ENCODE data around the gene APEH.

Gene APEH

GRCh38 chr3:49716691-49717210 is 42.6 kb downstream of the APEH start:
- no peak overlapping the region for H3K4me3 ChIP-seq (ENCODE audit: low read length)
- TF ChIP-seq, protein P1, sequence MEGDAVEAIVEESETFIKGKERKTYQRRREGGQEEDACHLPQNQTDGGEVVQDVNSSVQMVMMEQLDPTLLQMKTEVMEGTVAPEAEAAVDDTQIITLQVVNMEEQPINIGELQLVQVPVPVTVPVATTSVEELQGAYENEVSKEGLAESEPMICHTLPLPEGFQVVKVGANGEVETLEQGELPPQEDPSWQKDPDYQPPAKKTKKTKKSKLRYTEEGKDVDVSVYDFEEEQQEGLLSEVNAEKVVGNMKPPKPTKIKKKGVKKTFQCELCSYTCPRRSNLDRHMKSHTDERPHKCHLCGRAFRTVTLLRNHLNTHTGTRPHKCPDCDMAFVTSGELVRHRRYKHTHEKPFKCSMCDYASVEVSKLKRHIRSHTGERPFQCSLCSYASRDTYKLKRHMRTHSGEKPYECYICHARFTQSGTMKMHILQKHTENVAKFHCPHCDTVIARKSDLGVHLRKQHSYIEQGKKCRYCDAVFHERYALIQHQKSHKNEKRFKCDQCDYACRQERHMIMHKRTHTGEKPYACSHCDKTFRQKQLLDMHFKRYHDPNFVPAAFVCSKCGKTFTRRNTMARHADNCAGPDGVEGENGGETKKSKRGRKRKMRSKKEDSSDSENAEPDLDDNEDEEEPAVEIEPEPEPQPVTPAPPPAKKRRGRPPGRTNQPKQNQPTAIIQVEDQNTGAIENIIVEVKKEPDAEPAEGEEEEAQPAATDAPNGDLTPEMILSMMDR (IDR thresholded peaks at IDR 0.05; ENCODE audit: insufficient read depth, low read depth, low read length, missing control alignments): no peak
- no peak for DNase-seq (ENCODE audit: low read depth)

GRCh38 chr3:49717211-49717958 is 43.2 kb downstream of the APEH start:
- no peak for DNase-seq (ENCODE audit: low read depth)
- TF ChIP-seq, protein P1 (IDR thresholded peaks at IDR 0.05; ENCODE audit: insufficient read depth, low read depth, low read length, missing control alignments): no peak
- H3K4me3 ChIP-seq (ENCODE audit: low read length): no peak overlapping the region

DNA sequence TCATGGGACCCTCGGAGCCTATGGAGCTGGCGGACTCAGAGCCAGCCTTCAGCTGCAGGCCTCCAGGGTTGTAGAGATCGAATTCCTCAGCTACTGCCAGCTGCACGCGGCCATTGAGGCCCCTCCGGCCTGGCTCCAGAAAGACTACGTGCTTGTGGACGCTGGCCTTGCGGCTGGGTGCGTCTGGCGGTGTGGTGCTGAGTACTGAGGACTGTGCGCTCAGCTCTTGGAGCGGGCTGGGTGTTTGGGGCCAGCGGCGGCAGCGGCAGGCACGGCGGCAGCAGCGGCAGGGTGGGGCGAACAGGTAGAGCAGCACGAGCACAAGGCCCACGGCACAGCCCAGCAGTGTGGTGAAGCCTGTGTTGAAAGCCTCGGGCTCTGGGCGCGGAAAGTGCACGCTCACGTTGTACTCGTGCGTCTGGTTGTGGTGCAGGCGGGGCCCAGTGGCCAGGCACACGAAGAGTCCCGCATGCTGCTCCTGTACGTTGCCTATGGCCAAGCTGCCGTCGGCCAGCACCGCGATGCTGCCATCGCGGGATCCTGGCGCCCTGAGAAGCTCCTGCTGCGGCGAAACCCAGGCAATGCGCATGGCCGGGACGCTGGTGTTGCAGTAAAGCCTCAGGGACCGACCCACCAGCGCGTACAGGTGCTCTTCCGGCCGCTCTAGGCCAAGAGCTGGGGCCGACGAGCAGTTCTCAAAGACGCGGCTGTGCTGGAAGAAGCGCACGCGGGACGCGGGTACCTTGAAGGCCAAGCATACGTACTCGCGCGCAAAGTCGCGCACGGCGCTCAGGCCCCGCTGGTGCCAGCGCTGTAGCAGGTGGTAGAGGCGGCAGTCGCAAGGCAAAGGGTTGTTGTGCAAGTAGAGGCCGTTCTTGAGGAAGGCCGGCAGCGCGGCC is 44.1 kb downstream of the APEH start:
- H3K4me3 ChIP-seq (ENCODE audit: low read length): peak overlapping the region; percentile 46
- DNase-seq (ENCODE audit: low read depth): peak; percentile 47
- TF ChIP-seq, protein P1 (IDR thresholded peaks at IDR 0.05; ENCODE audit: insufficient read depth, low read depth, low read length, missing control alignments): no peak

DNA sequence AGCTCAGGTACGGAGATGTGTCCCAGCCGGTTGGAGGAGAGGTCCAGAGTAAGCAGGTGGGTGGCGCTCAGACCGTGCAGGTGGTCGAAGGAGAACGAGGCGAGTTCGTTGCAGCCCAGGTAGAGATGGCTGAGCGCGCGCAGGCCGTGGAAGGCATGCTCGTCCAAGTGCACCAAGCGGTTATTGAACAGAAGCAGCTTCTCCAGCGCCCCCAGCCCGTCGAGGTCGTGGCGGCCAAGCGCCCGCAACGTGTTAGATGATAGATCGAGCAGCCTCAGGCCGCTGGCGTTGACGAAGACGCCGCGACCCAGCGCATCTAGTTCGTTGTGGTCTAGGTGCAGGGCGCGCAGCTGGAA is 44.7 kb downstream of the APEH start:
- TF ChIP-seq, protein P1 (IDR thresholded peaks at IDR 0.05; ENCODE audit: insufficient read depth, low read depth, low read length, missing control alignments): no peak
- peak overlapping the region; percentile 46 for H3K4me3 ChIP-seq (ENCODE audit: low read length)
- no peak for DNase-seq (ENCODE audit: low read depth)

- peak; percentile 96 for DNase-seq (ENCODE audit: low read depth)
- TF ChIP-seq, protein P1 (IDR thresholded peaks at IDR 0.05; ENCODE audit: insufficient read depth, low read depth, low read length, missing control alignments): peak; percentile 14
- H3K4me3 ChIP-seq (ENCODE audit: low read length): peak within 1 kb of the TSS; percentile 46
These were observed 45.2 kb downstream of the APEH start, which contains the start of gene AMIGO3 for GRCh38 chr3:49719214-49719884. Gene AMIGO3 (minus strand): TSS chr3:49719684. CDS start chr3:49719465, 219 bp downstream.

DNA sequence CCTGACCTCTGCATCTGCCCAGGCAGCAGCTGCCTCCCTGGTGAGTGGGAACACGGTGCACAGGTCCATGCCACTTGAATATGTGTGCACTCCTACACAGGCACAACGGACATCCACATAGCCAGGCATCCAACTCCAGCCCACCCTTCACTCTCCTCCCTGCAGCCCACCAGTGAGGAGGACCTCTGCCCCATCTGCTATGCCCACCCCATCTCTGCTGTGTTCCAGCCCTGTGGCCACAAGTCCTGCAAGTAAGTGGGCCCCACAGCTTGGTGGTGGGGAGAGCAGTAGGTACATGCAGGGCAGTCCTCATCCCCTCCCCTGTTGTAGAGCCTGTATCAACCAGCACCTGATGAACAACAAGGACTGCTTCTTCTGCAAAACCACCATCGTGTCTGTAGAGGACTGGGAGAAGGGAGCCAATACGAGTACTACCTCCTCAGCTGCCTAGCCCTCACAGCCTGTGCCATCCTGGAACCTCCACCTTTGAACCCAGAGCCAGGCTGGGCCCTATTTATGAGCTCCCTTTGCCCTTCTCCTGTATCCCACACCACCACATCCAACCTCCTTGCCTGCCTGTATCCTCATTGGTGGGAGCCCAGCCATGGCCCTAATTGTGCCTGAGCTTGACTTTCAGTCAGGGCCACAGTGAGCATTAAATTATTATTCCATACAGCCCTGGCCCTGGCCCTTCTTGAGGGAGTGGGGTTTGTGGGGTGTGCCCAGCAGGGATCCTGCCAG is 46.9 kb downstream of the APEH start:
- H3K4me3 ChIP-seq (ENCODE audit: low read length): no peak overlapping the region
- TF ChIP-seq, protein P1 (IDR thresholded peaks at IDR 0.05; ENCODE audit: insufficient read depth, low read depth, low read length, missing control alignments): no peak
- DNase-seq (ENCODE audit: low read depth): no peak

Data from epithelial cell of esophagus (primary cell).